ENCODE results near the gene FBXW11. TPM values are rescaled to one million over a fixed set of nuclear protein-coding genes. Genes with fewer than 3 reads are reported as not detected.
A peak's percentile ranks its signal among the peaks of the same experiment; 100 is the strongest.
"Not testable (repeated sequence)": the region's sequence is repeated elsewhere in the genome, so short reads cannot be mapped to it uniquely, and the experiment has no call there.

Gene FBXW11
- total RNA-seq, 2 experiments from 2014 or later = 31.2 to 50.4 TPM

DNA sequence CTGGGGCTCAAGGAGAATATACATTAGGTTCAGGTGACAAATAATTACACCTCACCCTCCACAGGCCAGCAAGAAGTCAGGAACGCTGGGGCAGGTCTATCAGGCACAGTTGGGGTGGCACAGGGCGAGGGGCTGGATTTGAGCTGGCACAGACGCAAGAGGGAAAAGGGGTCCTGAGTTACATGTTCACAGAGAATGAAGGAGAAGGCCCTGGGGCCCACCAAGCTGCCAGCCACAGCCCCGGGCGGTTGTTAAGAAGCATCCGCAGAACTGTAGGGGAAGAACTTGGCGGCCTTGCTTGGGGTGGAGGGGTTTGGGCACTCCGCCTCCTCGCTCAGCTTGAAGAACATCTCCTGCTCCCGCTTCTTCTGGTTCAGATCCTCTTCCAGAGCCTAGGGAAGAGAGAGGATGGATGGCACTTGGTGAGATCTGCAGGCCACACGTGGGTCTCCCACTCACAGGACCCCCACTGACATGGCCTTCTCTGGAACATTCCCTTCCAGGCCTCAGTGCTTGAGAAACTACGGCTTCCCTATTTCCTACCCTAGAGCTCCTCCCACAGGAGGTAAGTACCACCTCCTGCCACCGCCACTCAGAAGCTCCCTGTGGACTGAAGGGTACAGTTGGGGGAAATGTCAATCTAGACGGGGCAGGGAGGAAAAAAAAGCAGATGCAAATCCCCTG, 38.3 kb upstream of the FBXW11 start:
- Mint-ChIP-seq H3K36me3 (peaks cover 40% of the 10 kb centered on the region), H3K9me3 (ENCODE audit: low read depth) (no peaks in the 10 kb centered on the region), H3K4me3 (no peak overlapping the region), H3K4me1 (peaks cover 2% of the 10 kb centered on the region), H3K27ac (no peak overlapping the region), H3K27me3 (no peaks in the 10 kb centered on the region)
- CTCF ChIA-PET = interaction anchor here (1.1 to 1.6 kb wide), 2 partner anchors 35 to 133 kb away, joined by 3 read pairs; no protein-coding TSS in a partner anchor
- no peak for DNase-seq
- ATAC-seq = no peak

- no peak for ATAC-seq
- H3K4me1 Mint-ChIP-seq = peaks cover 2% of the 10 kb centered on the region
- CTCF ChIA-PET = no interaction called here
- no peaks in the 10 kb centered on the region for H3K9me3 Mint-ChIP-seq (ENCODE audit: low read depth)
- H3K4me3 Mint-ChIP-seq = no peak overlapping the region
- DNase-seq = no peak
- H3K27ac Mint-ChIP-seq = no peak overlapping the region
- peaks cover 34% of the 10 kb centered on the region for H3K36me3 Mint-ChIP-seq
- no peaks in the 10 kb centered on the region for H3K27me3 Mint-ChIP-seq
Measured at GRCh38 chr5:172043865-172044264, 37.4 kb upstream of the FBXW11 start.

DNA sequence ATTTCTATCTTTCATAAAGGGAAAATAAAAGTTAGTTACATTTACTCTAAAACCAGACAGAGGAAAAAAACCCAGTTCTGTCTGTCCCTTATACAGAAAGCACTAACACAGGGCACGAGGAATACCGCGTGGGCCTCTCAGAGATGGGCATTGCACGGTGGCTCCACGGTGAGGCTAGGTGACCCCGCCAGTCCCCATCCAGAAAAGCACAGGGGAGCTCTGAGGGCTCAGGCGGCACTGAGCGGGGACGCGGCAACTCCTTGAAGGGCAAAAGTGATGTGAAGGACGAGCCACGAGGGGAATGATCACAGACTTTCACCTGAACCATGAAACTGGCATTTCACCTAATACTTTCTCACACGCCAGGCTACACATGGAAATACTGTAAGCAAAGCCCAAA, 35.7 kb upstream of the FBXW11 start:
- no peak overlapping the region for H3K27ac Mint-ChIP-seq
- CTCF ChIA-PET = interaction anchor here (1.2 to 3.4 kb wide), 3 partner anchors 15 to 131 kb away, joined by 4 to 21 read pairs (median 4); no protein-coding TSS in a partner anchor
- ATAC-seq (no peak), DNase-seq (no peak)
- peaks cover 19% of the 10 kb centered on the region for H3K36me3 Mint-ChIP-seq
- H3K4me3 Mint-ChIP-seq = no peak overlapping the region
- no peaks in the 10 kb centered on the region for H3K27me3 Mint-ChIP-seq
- no peaks in the 10 kb centered on the region for H3K9me3 Mint-ChIP-seq (ENCODE audit: low read depth)
- H3K4me1 Mint-ChIP-seq = peaks cover 2% of the 10 kb centered on the region

- Mint-ChIP-seq H3K4me1 (peaks cover 13% of the 10 kb centered on the region), H3K27ac (no peak overlapping the region), H3K27me3 (no peaks in the 10 kb centered on the region), H3K9me3 (ENCODE audit: low read depth) (no peaks in the 10 kb centered on the region), H3K4me3 (no peak overlapping the region), H3K36me3 (peaks cover 1% of the 10 kb centered on the region)
- DNase-seq (no peak), ATAC-seq (no peak)
- CTCF ChIA-PET = interaction anchor here (3.0 kb wide), 1 partner anchor 126 kb away, joined by 17 read pairs; no protein-coding TSS in a partner anchor
Measured at GRCh38 chr5:172038167-172038566, 31.7 kb upstream of the FBXW11 start.

GRCh38 chr5:172035049-172035448, 28.6 kb upstream of the FBXW11 start:
- ATAC-seq (no peak), DNase-seq (no peak)
- H3K27me3 Mint-ChIP-seq = no peaks in the 10 kb centered on the region
- CTCF ChIA-PET = interaction anchor here (1.0 to 1.3 kb wide), 3 partner anchors 28 to 126 kb away, joined by 3 to 4 read pairs (median 3); partner anchors contain the start of gene FBXW11
- peaks cover 11% of the 10 kb centered on the region for H3K9me3 Mint-ChIP-seq (ENCODE audit: low read depth)
- no peak overlapping the region for H3K4me3 Mint-ChIP-seq
- H3K4me1 Mint-ChIP-seq = peaks cover 11% of the 10 kb centered on the region
- H3K27ac Mint-ChIP-seq = peak overlapping the region; percentile 21
- peaks cover 13% of the 10 kb centered on the region for H3K36me3 Mint-ChIP-seq

GRCh38 chr5:172031894-172032461, 25.5 kb upstream of the FBXW11 start:
- H3K9me3 Mint-ChIP-seq (ENCODE audit: low read depth) = peaks cover 11% of the 10 kb centered on the region
- DNase-seq = no peak
- peaks cover 11% of the 10 kb centered on the region for H3K4me1 Mint-ChIP-seq
- H3K27ac Mint-ChIP-seq = no peak overlapping the region
- CTCF ChIA-PET = no interaction called here
- no peak for ATAC-seq
- no peaks in the 10 kb centered on the region for H3K27me3 Mint-ChIP-seq
- H3K36me3 Mint-ChIP-seq = peaks cover 14% of the 10 kb centered on the region
- no peak overlapping the region for H3K4me3 Mint-ChIP-seq

GRCh38 chr5:172029876-172030275, 23.4 kb upstream of the FBXW11 start:
- H3K27ac Mint-ChIP-seq = no peak overlapping the region
- CTCF ChIA-PET = no interaction called here
- H3K36me3 Mint-ChIP-seq = peaks cover 14% of the 10 kb centered on the region
- H3K9me3 Mint-ChIP-seq (ENCODE audit: low read depth) = peaks cover 11% of the 10 kb centered on the region
- no peaks in the 10 kb centered on the region for H3K27me3 Mint-ChIP-seq
- H3K4me1 Mint-ChIP-seq = peaks cover 4% of the 10 kb centered on the region
- DNase-seq = no peak
- no peak for ATAC-seq
- no peak overlapping the region for H3K4me3 Mint-ChIP-seq

DNA sequence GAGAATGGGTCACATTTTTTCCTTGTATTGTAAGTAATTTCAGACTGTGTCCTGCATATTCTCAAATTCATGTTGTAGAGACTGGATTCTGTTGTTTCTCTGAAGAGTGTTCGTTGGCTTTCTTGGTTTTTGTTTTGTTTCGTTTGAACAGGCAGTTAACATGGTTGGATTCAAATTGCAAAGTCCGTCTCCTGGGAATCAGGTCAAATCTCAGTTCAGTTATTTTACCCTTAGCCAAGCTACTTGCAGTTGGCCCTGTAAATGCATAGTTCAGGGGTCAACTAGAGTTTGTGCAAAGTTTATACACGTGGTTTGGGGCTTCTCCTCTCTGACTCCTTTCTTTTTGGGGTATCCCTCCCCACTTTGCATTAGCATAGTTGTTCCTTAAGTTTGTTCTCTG, 21.7 kb upstream of the FBXW11 start:
- Mint-ChIP-seq H3K4me3 (no peak overlapping the region), H3K9me3 (ENCODE audit: low read depth) (peaks cover 11% of the 10 kb centered on the region), H3K4me1 (no peaks in the 10 kb centered on the region), H3K27me3 (no peaks in the 10 kb centered on the region), H3K36me3 (peaks cover 14% of the 10 kb centered on the region), H3K27ac (no peak overlapping the region)
- CTCF ChIA-PET = interaction anchor here (1.8 kb wide), 1 partner anchor 117 kb away, joined by 4 read pairs; no protein-coding TSS in a partner anchor
- no peak for ATAC-seq
- no peak for DNase-seq

DNA sequence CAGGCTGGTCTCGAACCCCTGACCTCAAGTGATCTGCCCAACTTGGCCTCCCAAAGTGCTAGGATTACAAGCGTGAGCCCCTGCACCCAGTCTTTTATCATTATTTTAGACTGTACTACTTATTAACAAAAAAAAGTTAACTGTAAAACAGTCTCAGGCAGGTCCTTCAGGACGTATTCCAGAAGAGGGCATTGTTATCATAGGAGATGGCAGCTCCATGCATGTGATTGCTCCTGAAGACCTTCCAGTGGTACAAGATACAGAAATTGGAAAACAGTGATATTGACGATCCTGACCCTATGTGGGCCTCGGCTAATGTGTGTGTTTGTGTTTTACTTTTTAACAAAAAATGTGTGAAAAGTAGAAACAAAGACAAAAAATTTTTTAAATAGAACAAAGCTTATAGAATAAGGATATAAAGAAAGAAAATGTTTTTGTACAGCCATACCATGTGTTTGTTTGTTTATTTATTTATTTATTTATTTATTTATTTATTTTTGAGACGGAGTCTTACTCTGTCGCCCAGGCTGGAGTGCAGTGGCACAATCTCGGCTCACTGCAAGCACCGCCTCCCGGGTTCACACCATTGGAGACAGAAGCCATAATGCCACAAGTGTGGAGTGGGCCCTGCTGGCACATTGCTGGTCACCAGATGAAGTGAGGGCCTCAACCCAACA, 13.8 kb upstream of the FBXW11 start:
- not testable (repeated sequence) for H3K9me3 Mint-ChIP-seq (ENCODE audit: low read depth); DNase-seq; H3K27ac Mint-ChIP-seq; H3K4me1 Mint-ChIP-seq; ATAC-seq; H3K27me3 Mint-ChIP-seq; H3K4me3 Mint-ChIP-seq; H3K36me3 Mint-ChIP-seq
- CTCF ChIA-PET = interaction anchor here (1.3 to 1.4 kb wide), 2 partner anchors 13 to 168 kb away, joined by 3 read pairs; partner anchors contain the start of gene STK10

GRCh38 chr5:172015346-172015745, 8.9 kb upstream of the FBXW11 start:
- Mint-ChIP-seq H3K27me3 (no peaks in the 10 kb centered on the region), H3K4me3 (no peak overlapping the region), H3K4me1 (peaks cover 12% of the 10 kb centered on the region), H3K9me3 (ENCODE audit: low read depth) (no peaks in the 10 kb centered on the region), H3K27ac (no peak overlapping the region), H3K36me3 (no peaks in the 10 kb centered on the region)
- ATAC-seq = peak; percentile 76
- CTCF ChIA-PET = interaction anchor here (0.8 kb wide), 1 partner anchor 9 kb away, joined by 4 read pairs; the partner anchor contains the start of gene FBXW11
- DNase-seq = peak; percentile 45

- Mint-ChIP-seq H3K27ac (no peak overlapping the region), H3K4me1 (peaks cover 24% of the 10 kb centered on the region), H3K4me3 (no peak overlapping the region), H3K9me3 (ENCODE audit: low read depth) (no peaks in the 10 kb centered on the region), H3K36me3 (peaks cover 1% of the 10 kb centered on the region), H3K27me3 (no peaks in the 10 kb centered on the region)
- ATAC-seq = no peak
- CTCF ChIA-PET = interaction anchor here (0.9 to 7.0 kb wide), 5 partner anchors 29 to 283 kb away, joined by 3 to 34 read pairs (median 3); partner anchors contain the start of gene STK10
- no peak for DNase-seq
Measured at GRCh38 chr5:172010278-172010677, 3.8 kb upstream of the FBXW11 start.

DNA sequence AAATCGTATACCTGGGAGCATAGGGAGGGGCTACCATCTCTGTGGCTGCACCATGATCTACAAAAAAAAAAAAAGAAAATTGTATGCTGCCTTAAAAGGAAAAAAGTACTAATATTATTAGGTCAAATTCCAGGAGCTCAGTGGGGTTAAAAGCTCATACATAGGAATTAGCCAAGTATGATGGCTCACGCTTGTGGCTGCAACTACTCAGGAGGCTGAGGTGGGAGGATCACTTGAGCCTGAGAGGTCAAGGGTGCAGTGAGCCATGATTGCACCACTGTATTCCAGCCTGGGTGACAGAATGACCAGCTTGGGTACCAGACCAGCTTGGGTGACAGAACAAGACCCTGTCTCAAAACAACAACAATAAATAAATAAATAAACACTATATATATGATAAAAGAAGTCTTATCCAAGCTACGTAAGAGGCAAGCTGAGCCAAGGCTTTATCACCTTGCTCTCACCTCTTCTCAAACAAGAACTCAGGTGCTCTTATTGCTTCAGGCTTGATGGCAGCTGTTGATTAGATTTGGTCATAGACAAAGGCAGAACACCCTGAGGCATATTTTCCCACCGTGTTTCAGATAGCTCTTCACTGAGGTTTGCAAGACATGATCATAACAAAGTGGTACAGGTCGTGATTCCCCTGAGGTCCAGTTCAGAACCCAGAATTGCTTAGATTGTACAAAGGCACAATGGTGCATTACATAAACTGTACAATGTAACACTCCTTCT, 3.3 kb upstream of the FBXW11 start:
- peaks cover 1% of the 10 kb centered on the region for H3K36me3 Mint-ChIP-seq
- H3K27me3 Mint-ChIP-seq = no peaks in the 10 kb centered on the region
- DNase-seq = no peak
- CTCF ChIA-PET = interaction anchor here (0.9 to 7.0 kb wide), 6 partner anchors 14 to 284 kb away, joined by 3 to 34 read pairs (median 3); partner anchors contain the start of gene STK10
- H3K9me3 Mint-ChIP-seq (ENCODE audit: low read depth) = no peaks in the 10 kb centered on the region
- no peak for ATAC-seq
- H3K4me1 Mint-ChIP-seq = peaks cover 24% of the 10 kb centered on the region
- no peak overlapping the region for H3K27ac Mint-ChIP-seq
- H3K4me3 Mint-ChIP-seq = no peak overlapping the region

- no peaks in the 10 kb centered on the region for H3K27me3 Mint-ChIP-seq
- ATAC-seq (no peak), DNase-seq (no peak)
- H3K9me3 Mint-ChIP-seq (ENCODE audit: low read depth) = no peaks in the 10 kb centered on the region
- peaks cover 28% of the 10 kb centered on the region for H3K4me1 Mint-ChIP-seq
- no peak overlapping the region for H3K4me3 Mint-ChIP-seq
- no peak overlapping the region for H3K27ac Mint-ChIP-seq
- CTCF ChIA-PET = interaction anchor here (1.9 to 7.0 kb wide), 2 partner anchors 13 to 179 kb away, joined by 6 to 34 read pairs; partner anchors contain the start of gene STK10
- peaks cover 1% of the 10 kb centered on the region for H3K36me3 Mint-ChIP-seq
Measured at GRCh38 chr5:172008689-172009141, 2.3 kb upstream of the FBXW11 start.
